KOPT-K1 (cell line): ENCODE results near the gene SNURF.
"Not testable (repeated sequence)": the region's sequence is repeated elsewhere in the genome, so short reads cannot be mapped to it uniquely, and the experiment has no call there.

Experiments used
- H3K27ac ChIP-seq: fragments of 200-600 bp; sonication (generic); 2 replicates; pipeline ENCODE4 v1.5.1; 2016; ENCODE audit warnings: antibody characterized with exemption, mild to moderate bottlenecking, low read depth, low read length; ENCODE audit not compliant: poor library complexity, severe bottlenecking
- H3K36me3 ChIP-seq: fragments of 200-600 bp; sonication (generic); 2 replicates; pipeline ENCODE4 v1.5.1; 2017; ENCODE audit warnings: antibody characterized with exemption, mild to moderate bottlenecking, low read length, moderate library complexity; ENCODE audit not compliant: insufficient read depth
- H3K9me3 ChIP-seq: fragments of 200-600 bp; sonication (generic); 2 replicates; pipeline ENCODE4 v1.5.1; 2017; ENCODE audit warnings: antibody characterized with exemption, low read length, mild to moderate bottlenecking; ENCODE audit not compliant: insufficient read depth, poor library complexity, severe bottlenecking

The SNURF gene

GRCh38 chr15:24954783-24955530 lies at the start of gene SNURF, which contains the start of gene SNRPN:
TSS of gene SNURF (plus strand) at chr15:24954987. CDS start at chr15:24955049, 62 bp downstream.
TSS of gene SNRPN (plus strand) at chr15:24954987. CDS start at chr15:24974454, 19,467 bp downstream.
- H3K27ac ChIP-seq, result peak within 1 kb of the TSS; percentile 83
- H3K36me3 ChIP-seq, result peaks cover 16% of the 10 kb centered on the region
- H3K9me3 ChIP-seq, result peaks cover 15% of the 10 kb centered on the region

GRCh38 chr15:24916305-24917009 lies 38.3 kb upstream of the SNURF start:
- Histone ChIP-seq H3K9me3 (peaks cover 51% of the 10 kb centered on the region), H3K27ac (no peak overlapping the region), H3K36me3 (no peaks in the 10 kb centered on the region)

GRCh38 chr15:24917431-24917830 lies 37.4 kb upstream of the SNURF start:
- Histone ChIP-seq H3K27ac (no peak overlapping the region), H3K36me3 (no peaks in the 10 kb centered on the region), H3K9me3 (peaks cover 43% of the 10 kb centered on the region)

GRCh38 chr15:24919446-24919845 lies 35.3 kb upstream of the SNURF start:
- no peak overlapping the region for H3K27ac ChIP-seq
- H3K9me3 ChIP-seq, result peaks cover 23% of the 10 kb centered on the region
- H3K36me3 ChIP-seq, result no peaks in the 10 kb centered on the region

- not testable (repeated sequence) for H3K27ac ChIP-seq, H3K9me3 ChIP-seq, H3K36me3 ChIP-seq
These were observed 32.0 kb upstream of the SNURF start for GRCh38 chr15:24922781-24923180.

GRCh38 chr15:24924153-24924552 lies 30.6 kb upstream of the SNURF start:
- H3K9me3 ChIP-seq, result no peaks in the 10 kb centered on the region

GRCh38 chr15:24924621-24925020 lies 30.2 kb upstream of the SNURF start:
- Histone ChIP-seq H3K9me3 (no peaks in the 10 kb centered on the region), H3K27ac (no peak overlapping the region), H3K36me3 (no peaks in the 10 kb centered on the region)

More at GRCh38 chr15:24924153-24924552, 30.6 kb upstream of the SNURF start:
- Histone ChIP-seq H3K27ac (no peak overlapping the region), H3K36me3 (no peaks in the 10 kb centered on the region)

GRCh38 chr15:24931874-24932732 lies 22.7 kb upstream of the SNURF start:
- not testable (repeated sequence) for H3K27ac ChIP-seq, H3K36me3 ChIP-seq, H3K9me3 ChIP-seq

- Histone ChIP-seq H3K9me3 (no peaks in the 10 kb centered on the region), H3K27ac (no peak overlapping the region), H3K36me3 (no peaks in the 10 kb centered on the region)
These were observed 21.1 kb upstream of the SNURF start for GRCh38 chr15:24933716-24934115.

- not testable (repeated sequence) for H3K36me3 ChIP-seq, H3K27ac ChIP-seq, H3K9me3 ChIP-seq
These were observed 16.6 kb upstream of the SNURF start for GRCh38 chr15:24938224-24938623.

GRCh38 chr15:24940236-24940635 lies 14.6 kb upstream of the SNURF start:
- H3K27ac ChIP-seq, result no peak overlapping the region
- H3K9me3 ChIP-seq, result no peaks in the 10 kb centered on the region
- H3K36me3 ChIP-seq, result no peaks in the 10 kb centered on the region

- Histone ChIP-seq H3K27ac (no peak overlapping the region), H3K36me3 (no peaks in the 10 kb centered on the region), H3K9me3 (no peaks in the 10 kb centered on the region)
These were observed 11.4 kb upstream of the SNURF start for GRCh38 chr15:24943361-24943760.

GRCh38 chr15:24944954-24945353 lies 9.8 kb upstream of the SNURF start:
- H3K36me3 ChIP-seq, result no peaks in the 10 kb centered on the region
- H3K27ac ChIP-seq, result no peak overlapping the region
- no peaks in the 10 kb centered on the region for H3K9me3 ChIP-seq

- Histone ChIP-seq H3K9me3 (no peaks in the 10 kb centered on the region), H3K36me3 (no peaks in the 10 kb centered on the region), H3K27ac (no peak overlapping the region)
These were observed 9.1 kb upstream of the SNURF start for GRCh38 chr15:24945711-24946110.

- no peaks in the 10 kb centered on the region for H3K9me3 ChIP-seq
- H3K36me3 ChIP-seq, result no peaks in the 10 kb centered on the region
- H3K27ac ChIP-seq, result no peak overlapping the region
These were observed 6.3 kb upstream of the SNURF start for GRCh38 chr15:24948495-24948894.
